Activated naive CD4-positive, alpha-beta T cell treated with Interleukin-2 at 50 U/mL for 16 hours (primary cell): ENCODE results near the gene KLHL41.
A peak's percentile ranks its signal among the peaks of the same experiment; 100 is the strongest.
"Not testable (repeated sequence)": the region's sequence is repeated elsewhere in the genome, so short reads cannot be mapped to it uniquely, and the experiment has no call there.

ENCODE experiments used
- DNase-seq: peaks from one replicate; pipeline ENCODE4 v3.0.0-alpha.2; 2020

Gene KLHL41

DNA sequence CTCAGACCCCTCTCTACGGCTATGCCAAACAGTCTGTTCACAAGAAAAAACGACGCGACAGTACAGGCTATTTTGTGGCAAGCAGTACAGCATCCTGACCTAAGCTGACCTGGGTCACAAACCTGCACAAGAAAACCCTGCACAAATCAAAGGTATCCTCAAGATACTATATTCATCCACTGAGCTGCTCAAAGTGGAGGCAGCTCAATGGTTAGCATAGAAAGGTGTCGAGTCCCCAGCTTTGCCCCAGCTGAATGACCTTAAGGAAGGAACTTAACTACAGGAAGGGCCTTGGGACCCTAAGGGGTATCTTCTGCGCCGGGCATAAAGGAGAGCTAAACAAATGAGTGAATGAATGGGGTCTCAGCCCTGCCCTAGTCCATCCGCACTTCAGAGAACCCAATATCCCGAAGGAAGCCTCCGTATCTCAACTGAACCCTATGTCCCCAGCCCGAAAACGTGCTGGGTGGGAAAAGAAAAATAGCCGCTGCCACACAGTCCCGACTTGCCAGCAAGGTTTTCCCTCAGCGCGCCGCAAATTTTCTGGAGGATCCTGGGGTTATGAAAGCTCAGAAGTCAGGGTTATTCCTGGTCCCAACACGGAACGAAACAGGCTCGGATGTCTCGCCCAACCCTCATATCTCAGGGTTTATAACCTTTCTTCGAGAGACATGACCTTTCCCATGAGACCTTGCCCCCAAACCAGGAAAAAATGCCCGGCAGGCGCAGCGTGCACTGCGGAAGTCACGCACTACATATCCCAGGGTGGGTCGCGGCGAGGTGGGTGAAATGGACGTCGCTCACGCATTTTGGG, 63.9 kb downstream of the KLHL41 start, which contains the start of gene FASTKD1:
FASTKD1 (minus strand) TSS at position 706 of the 814 bp plus-strand sequence. CDS start 1,836 bp downstream, outside the sequence.
- DNase-seq, result peak; percentile 87

DNA sequence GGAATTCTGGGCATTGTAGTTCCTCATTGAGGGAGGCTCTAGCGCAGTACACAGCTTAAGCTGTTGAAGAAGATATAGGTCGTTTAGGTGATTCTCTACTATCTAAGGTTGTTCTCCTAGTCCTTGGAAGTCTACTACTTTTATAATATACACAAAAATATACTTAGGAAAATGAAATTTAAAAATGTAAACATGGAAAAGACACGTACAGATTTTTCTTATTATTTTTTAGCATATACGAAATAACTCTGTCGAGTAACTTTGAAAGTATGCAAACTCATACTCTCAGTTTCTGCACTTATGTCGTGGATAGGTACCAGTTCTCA, 64.4 kb downstream of the KLHL41 start:
- DNase-seq, result no peak

DNA sequence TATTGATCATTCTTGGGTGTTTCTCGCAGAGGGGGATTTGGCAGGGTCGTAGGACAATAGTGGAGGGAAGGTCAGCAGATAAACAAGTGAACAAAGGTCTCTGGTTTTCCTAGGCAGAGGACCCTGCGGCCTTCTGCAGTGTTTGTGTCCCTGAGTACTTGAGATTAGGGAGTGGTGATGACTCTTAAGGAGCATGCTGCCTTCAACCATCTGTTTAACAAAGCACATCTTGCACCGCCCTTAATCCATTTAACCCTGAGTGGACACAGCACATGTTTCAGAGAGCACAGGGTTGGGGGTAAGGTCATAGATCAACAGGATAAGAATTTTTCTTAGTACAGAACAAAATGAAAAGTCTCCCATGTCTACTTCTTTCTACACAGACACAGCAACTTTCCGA, 65.0 kb downstream of the KLHL41 start:
- DNase-seq, result not testable (repeated sequence)

GRCh38 chr2:169575264-169575663, 65.8 kb downstream of the KLHL41 start:
- DNase-seq, result not testable (repeated sequence)
